HEK293 (cell line): ENCODE data around the gene ABCG1.

Experiments used
- CTCF ChIP-seq: fragments of 450-650 bp; formaldehyde crosslinking; IDR thresholded peaks from 2 replicates; pipeline ENCODE4 v1.5.1; 2016; ENCODE audit warnings: missing biosample characterization, missing genetic modification characterization
- MEIS1 ChIP-seq: sonication (generic); formaldehyde crosslinking; IDR thresholded peaks from 2 replicates; pipeline ENCODE4 v1.8.1; 2022; ENCODE audit warnings: missing genetic modification reagents, mild to moderate bottlenecking, borderline replicate concordance
- ZNF416 ChIP-seq: fragments of 450-650 bp; formaldehyde crosslinking; IDR thresholded peaks from 2 replicates; pipeline ENCODE4 v1.5.1; 2016; ENCODE audit warnings: missing biosample characterization, missing genetic modification characterization

- TF ChIP-seq MEIS1 (CRISPR knock-in tag) (no peak), CTCF (tag by site-specific recombination) (no peak), ZNF416 (tag by site-specific recombination) (no peak)
Measured at GRCh38 chr21:42271065-42271464, 52.1 kb downstream of the ABCG1 start.
